ENCODE measurements around the gene SASS6. TPM values are rescaled to one million over a fixed set of nuclear protein-coding genes. Genes with fewer than 3 reads are reported as not detected.

Gene SASS6
- polyA plus RNA-seq, 1 donor from 2014 or later = 6.4 TPM

DNA sequence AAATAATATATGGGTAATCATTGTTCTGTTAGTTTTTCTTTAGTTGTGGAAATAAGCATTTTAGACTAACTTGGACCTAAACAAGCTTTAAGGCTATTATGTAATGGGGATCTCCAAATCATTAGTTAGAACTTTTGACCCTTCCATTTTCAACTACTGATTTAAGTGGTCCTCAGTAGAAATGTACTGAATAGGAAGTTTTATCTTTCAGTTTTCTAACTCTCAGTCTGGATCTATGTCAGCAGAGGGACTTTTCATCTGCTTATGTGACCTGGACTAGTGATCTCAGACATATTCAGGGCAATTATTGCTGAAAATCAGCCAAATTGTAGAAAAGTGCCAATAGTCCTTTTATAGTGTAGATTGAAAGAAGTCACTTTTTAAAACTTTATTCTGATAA is 56.0 kb downstream of the SASS6 start:
- H3K27ac ChIP-seq (ENCODE audit: low read length) = no peak overlapping the region
- no peaks in the 10 kb centered on the region for H3K9me2 ChIP-seq (ENCODE audit: insufficient read depth, low read length)
- H3K27me3 ChIP-seq (ENCODE audit: insufficient read depth, low read depth, low read length) = no peaks in the 10 kb centered on the region
- H3K9me3 ChIP-seq (ENCODE audit: low read length) = no peaks in the 10 kb centered on the region
- H3K4me3 ChIP-seq (ENCODE audit: low read length) = no peak overlapping the region
- no peak overlapping the region for H3K9ac ChIP-seq (ENCODE audit: low read length)
- no peak overlapping the region for H2AFZ ChIP-seq (ENCODE audit: low read depth, low read length)
- no peak overlapping the region for H3K4me2 ChIP-seq (ENCODE audit: low read length)
- no peaks in the 10 kb centered on the region for H3F3A ChIP-seq (ENCODE audit: insufficient read depth, low read length, poor library complexity, severe bottlenecking)
- no peaks in the 10 kb centered on the region for H3K79me2 ChIP-seq (replicated peaks; ENCODE audit: insufficient read depth, low read length)
- TF ChIP-seq, protein P1, sequence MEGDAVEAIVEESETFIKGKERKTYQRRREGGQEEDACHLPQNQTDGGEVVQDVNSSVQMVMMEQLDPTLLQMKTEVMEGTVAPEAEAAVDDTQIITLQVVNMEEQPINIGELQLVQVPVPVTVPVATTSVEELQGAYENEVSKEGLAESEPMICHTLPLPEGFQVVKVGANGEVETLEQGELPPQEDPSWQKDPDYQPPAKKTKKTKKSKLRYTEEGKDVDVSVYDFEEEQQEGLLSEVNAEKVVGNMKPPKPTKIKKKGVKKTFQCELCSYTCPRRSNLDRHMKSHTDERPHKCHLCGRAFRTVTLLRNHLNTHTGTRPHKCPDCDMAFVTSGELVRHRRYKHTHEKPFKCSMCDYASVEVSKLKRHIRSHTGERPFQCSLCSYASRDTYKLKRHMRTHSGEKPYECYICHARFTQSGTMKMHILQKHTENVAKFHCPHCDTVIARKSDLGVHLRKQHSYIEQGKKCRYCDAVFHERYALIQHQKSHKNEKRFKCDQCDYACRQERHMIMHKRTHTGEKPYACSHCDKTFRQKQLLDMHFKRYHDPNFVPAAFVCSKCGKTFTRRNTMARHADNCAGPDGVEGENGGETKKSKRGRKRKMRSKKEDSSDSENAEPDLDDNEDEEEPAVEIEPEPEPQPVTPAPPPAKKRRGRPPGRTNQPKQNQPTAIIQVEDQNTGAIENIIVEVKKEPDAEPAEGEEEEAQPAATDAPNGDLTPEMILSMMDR (IDR thresholded peaks at IDR 0.05; ENCODE audit: poor library complexity, severe bottlenecking) = no peak
- TF ChIP-seq, protein P2, sequence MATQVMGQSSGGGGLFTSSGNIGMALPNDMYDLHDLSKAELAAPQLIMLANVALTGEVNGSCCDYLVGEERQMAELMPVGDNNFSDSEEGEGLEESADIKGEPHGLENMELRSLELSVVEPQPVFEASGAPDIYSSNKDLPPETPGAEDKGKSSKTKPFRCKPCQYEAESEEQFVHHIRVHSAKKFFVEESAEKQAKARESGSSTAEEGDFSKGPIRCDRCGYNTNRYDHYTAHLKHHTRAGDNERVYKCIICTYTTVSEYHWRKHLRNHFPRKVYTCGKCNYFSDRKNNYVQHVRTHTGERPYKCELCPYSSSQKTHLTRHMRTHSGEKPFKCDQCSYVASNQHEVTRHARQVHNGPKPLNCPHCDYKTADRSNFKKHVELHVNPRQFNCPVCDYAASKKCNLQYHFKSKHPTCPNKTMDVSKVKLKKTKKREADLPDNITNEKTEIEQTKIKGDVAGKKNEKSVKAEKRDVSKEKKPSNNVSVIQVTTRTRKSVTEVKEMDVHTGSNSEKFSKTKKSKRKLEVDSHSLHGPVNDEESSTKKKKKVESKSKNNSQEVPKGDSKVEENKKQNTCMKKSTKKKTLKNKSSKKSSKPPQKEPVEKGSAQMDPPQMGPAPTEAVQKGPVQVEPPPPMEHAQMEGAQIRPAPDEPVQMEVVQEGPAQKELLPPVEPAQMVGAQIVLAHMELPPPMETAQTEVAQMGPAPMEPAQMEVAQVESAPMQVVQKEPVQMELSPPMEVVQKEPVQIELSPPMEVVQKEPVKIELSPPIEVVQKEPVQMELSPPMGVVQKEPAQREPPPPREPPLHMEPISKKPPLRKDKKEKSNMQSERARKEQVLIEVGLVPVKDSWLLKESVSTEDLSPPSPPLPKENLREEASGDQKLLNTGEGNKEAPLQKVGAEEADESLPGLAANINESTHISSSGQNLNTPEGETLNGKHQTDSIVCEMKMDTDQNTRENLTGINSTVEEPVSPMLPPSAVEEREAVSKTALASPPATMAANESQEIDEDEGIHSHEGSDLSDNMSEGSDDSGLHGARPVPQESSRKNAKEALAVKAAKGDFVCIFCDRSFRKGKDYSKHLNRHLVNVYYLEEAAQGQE (IDR thresholded peaks at IDR 0.05; ENCODE audit: borderline replicate concordance) = no peak
- TF ChIP-seq MXI1 (conservative IDR thresholded peaks at IDR 0.05; ENCODE audit: poor library complexity, severe bottlenecking) = no peak
- no peak for TF ChIP-seq EZH2 (IDR thresholded peaks at IDR 0.05; ENCODE audit: borderline replicate concordance, insufficient read depth, low read length, poor library complexity, severe bottlenecking)
- TF ChIP-seq TAF1 (IDR thresholded peaks at IDR 0.05; ENCODE audit: low read depth) = no peak
- no peak for TF ChIP-seq EP300 (conservative IDR thresholded peaks at IDR 0.05; ENCODE audit: poor library complexity, severe bottlenecking)
- TF ChIP-seq POLR2AphosphoS5 (IDR thresholded peaks at IDR 0.05) = no peak
- TF ChIP-seq SMC3 (conservative IDR thresholded peaks at IDR 0.05; ENCODE audit: poor library complexity) = no peak
- no peak for TF ChIP-seq RAD21 (conservative IDR thresholded peaks at IDR 0.05)
- H4K20me1 ChIP-seq (ENCODE audit: insufficient read depth) = no peaks in the 10 kb centered on the region
- no peaks in the 10 kb centered on the region for H3K36me3 ChIP-seq (ENCODE audit: insufficient read depth, low read length)

DNA sequence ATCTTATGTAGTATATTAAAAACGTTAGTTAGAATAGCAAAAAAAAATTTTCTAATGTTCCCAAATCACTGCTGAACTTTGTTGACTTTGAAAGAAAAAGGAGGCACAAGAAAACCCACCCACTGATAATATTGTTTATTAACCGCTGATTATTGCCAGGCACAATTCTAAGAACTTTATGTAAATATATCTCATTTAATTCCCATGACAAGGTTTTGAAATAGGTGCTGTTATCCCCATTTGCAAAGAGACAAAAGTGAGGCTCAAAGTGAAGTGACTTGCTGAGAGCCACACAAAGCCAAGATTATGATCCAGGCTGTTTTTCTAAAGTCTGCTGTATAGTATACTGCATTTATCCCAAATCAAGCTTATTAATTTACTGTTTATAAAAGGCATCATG is 56.4 kb downstream of the SASS6 start:
- Histone ChIP-seq H3K9me2 (ENCODE audit: insufficient read depth, low read length) (no peaks in the 10 kb centered on the region), H4K20me1 (ENCODE audit: insufficient read depth) (no peaks in the 10 kb centered on the region), H3F3A (ENCODE audit: insufficient read depth, low read length, poor library complexity, severe bottlenecking) (no peaks in the 10 kb centered on the region), H3K27ac (ENCODE audit: low read length) (no peak overlapping the region), H3K36me3 (ENCODE audit: insufficient read depth, low read length) (no peaks in the 10 kb centered on the region), H3K4me2 (ENCODE audit: low read length) (no peak overlapping the region), H2AFZ (ENCODE audit: low read depth, low read length) (no peak overlapping the region), H3K9me3 (ENCODE audit: low read length) (no peaks in the 10 kb centered on the region), H3K4me3 (ENCODE audit: low read length) (no peak overlapping the region), H3K9ac (ENCODE audit: low read length) (no peak overlapping the region), H3K79me2 (replicated peaks; ENCODE audit: insufficient read depth, low read length) (no peaks in the 10 kb centered on the region), H3K27me3 (ENCODE audit: insufficient read depth, low read depth, low read length) (no peaks in the 10 kb centered on the region)
- no peak for TF ChIP-seq EP300 (conservative IDR thresholded peaks at IDR 0.05; ENCODE audit: poor library complexity, severe bottlenecking)
- TF ChIP-seq, protein P1 (IDR thresholded peaks at IDR 0.05; ENCODE audit: poor library complexity, severe bottlenecking) = no peak
- TF ChIP-seq, protein P2 (IDR thresholded peaks at IDR 0.05; ENCODE audit: borderline replicate concordance) = no peak

Measured in neural cell (in vitro differentiated cells).